GM18858 (cell line): ENCODE data around the gene UROC1.

ENCODE experiments used
- ATAC-seq: cut with Tn5 transposase; IDR thresholded peaks from one replicate; pipeline ENCODE4 v1.9.1; 2021; ENCODE audit not compliant: unreplicated experiment

UROC1 gene

DNA sequence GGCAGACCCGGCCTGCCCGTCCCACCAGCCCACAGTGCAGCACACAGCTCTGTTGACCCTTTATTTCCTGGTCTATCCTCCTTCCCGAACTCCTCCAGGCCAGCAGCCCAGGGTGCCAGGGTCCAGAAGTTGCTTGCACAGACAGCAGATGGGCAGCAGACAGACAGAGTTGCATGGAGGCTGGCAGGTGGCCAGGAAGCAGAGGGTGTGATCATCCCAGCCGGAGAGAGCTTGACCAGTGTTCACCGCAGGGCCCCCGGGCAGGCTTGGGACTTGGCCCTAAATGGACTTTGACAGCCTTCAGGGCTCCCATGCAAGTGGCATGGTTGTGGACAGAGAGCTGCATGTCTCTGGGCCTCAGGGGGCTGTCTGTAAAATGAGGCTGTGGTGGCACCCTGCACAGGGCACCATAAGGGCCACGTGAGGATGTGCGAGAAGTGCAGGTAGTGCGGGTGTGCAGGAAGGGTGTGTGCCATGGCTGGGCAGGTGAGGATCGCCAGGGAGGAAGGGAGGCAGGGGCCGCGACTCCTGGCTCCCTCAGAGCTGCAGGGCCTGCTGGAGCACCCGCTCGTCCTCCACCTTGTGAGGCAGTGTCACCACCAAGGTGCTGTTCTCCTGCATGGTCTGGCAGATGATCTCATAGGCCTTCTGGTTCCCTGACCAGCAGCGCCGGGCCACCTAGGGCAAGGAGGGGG, 35.6 kb downstream of the UROC1 start:
- no peak for ATAC-seq

DNA sequence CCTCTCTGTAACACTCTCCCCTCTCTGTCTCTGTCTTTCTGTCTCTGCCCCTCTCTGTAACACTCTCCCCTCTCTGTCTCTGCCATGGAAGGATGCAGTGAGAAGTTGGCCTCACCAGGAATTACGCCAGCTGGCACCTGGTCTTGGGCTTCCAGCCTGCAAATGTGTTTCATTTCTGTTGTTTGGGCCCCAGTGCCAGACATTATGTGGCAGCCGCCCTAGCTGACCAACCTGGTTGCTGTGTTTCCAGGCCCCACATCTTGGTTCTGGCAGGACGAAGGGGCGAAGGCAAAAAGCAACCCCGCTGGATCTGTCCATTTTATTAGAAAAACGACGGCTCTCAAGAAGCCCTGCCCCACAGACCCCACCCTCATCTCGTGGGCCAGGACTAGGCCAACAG, 36.7 kb downstream of the UROC1 start:
- no peak for ATAC-seq

- ATAC-seq, result no peak
Measured at GRCh38 chr3:126480206-126480605, 37.4 kb downstream of the UROC1 start.

DNA sequence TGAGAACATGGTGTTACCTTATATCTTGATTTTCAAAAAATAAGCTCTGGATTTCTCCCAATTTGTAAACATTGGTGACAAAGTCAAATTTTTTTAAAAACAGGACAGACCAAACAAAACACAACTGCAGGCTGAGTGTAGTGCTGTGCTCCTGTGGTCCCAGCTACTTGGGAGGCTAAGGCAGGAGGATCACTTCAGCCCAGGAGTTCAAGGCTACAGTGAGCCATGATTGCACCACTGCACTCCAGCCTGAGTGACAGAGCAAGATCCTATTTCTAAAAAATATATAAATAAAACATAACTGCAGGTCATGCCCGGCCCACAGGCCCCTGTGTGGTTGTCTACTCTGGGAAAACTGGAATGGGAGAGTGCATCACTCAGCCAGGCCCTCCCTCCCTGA, 37.9 kb downstream of the UROC1 start:
- ATAC-seq, result no peak

DNA sequence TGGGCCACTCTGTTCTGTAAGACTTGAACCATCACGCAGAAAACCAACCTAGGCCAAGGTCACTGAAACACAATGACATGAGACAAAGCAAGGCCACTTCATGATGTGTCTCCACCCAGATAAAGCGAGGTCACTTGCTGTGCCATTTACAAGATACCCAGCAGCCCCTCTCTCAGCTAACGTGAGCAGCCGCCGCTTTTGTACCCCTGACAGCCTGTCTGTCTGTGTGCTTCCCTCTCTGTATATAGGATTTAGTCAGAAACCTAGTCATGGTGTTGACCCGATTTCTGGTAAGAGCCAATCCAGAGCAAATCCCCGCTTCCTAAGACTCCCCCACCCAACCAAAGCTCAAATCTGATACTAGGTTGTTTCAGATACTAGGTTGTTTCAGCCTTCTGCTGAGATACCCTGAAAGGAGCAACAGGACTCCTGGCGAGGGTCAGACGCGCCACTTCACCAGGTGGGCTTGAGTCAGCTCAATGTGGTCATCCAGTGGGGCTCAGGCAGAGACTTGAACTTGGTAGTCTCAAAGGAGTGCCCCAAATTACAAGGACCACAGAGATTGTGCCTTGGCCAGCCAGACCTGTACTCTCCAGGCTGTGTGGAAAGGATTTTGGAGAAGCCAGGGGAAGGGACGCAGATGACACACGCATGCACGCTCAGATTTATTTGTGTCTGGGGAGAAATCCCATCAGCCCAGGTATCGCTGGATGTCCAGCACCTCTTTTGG, 38.8 kb downstream of the UROC1 start:
- no peak for ATAC-seq

- ATAC-seq, result no peak
Measured at GRCh38 chr3:126477061-126477380, 40.6 kb downstream of the UROC1 start.

DNA sequence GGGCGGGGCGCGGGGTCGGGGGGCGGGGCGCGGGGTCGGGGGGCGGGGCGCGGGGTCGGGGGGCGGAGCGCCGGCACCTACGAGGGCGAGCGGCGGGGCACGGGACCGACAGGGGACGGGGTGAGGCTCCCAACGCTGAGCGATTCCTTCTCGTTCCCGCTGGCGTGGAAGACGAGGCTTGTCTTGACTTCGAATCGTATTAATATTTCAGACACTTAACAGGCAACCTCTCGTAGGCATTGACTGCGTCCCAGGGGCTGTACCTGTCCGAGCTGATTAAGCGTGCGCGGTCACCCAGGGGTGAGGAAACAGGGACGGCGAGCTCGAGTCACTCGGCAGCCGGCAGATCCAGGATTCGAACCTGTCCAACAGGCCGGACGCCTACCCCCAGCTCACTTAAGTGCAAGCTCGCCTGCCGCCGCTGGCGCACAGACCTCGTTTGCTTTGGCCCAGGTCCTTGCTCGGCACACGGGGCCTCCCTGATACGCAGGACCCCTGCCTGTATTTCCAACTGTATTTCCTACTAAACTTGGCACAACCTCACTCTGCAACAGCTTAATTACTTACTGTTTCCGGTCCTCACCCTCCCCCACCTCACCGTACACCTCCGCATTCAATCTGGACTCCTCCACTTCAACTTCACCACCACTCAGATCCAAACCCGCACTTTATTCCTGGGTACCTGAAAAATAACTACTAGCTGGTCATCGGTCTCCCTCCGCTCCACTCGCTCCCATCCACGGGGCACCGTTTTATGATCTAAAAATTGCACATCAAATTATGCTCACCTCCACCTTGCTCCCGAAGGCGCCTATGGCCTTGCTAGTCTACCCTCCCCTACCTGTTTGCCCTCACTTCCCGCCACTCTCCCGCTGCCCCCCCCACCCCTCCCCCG, 41.2 kb downstream of the UROC1 start:
- ATAC-seq, result peak; percentile 6

DNA sequence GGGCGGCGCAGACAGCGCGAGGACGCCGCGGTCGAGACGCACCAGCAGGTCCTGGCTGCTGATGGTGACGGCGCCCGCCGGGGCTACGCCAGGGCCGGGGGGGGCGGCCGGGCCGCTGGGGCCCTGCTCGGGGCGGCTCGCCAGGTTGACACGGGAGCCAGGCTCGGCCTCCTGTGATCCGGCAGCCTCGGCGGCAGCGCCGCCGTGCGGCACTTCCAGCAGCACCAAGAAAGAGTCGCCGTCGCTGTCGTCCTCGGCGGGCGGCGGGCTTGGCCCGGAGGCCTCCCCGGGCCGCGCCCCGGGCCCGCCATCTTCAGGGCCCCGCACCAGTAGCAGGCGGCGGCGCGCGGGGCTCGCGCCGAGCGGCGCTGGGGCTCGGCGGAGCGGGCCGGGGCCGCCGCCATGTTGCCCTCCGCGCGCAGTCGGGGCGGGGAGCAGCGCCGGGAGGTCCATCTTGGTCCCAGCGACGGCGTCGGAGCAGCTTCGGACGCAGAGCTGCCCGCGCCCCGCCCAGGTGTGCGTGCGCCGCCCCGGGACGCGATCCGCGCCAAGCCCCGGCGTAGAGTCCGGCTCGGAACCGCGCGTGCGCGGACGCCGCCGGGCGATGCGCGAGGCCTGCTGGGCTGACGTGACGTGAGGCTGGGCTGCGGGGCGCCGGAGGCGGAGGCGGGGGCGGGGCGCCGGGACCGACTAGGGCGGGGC, 42.0 kb downstream of the UROC1 start, which contains the start of gene ZXDC:
ZXDC (minus strand) TSS at position 479 of the 702 bp plus-strand sequence; CDS start at position 453, 26 bp downstream.
- peak; percentile 65 for ATAC-seq

DNA sequence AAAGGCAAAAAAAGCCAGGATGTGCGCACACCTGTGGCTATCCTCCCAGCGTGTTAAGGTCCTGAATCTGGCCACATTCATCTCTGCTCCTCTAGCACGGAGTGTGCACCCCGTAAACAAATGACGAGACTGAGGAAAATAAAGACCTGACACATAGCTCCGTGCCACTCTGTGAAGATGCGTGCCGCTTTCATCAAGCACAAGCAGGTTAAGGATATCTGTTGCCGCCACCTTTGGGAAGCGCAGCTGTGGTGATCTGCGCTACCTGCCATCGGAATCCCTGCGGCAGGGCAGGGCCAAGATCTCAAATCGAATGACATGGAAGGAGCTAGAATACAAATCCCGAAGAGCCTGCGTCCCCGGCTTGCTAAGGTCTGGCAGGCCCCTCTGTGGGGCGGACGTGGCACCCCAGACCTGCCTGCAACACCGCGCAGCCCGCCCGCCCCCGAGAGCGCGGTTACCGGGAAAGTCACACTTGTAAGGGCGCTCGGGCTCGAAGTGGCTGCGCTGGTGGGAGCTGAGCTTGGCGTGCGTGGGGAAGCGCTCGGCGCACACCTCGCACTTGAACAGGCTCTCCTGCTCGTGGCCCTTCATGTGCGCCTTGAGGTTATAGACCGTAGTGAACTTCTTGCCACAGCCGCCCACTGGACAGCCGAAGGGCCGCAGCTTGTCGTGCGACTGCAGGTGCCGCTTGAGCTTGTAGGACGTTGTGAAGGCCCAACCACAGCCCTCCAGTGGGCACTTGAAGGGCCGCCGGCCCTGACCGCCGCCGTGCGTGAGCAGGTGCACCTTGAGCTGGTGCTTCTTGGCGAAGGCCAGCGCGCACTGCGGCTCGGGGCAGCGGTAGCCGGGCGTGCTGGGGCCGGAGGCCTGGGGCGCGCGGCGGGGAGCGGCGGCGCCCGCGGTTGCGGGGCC, 42.8 kb downstream of the UROC1 start:
- peak; percentile 12 for ATAC-seq

GRCh38 chr3:126473292-126474168, 44.0 kb downstream of the UROC1 start:
- ATAC-seq, result no peak

DNA sequence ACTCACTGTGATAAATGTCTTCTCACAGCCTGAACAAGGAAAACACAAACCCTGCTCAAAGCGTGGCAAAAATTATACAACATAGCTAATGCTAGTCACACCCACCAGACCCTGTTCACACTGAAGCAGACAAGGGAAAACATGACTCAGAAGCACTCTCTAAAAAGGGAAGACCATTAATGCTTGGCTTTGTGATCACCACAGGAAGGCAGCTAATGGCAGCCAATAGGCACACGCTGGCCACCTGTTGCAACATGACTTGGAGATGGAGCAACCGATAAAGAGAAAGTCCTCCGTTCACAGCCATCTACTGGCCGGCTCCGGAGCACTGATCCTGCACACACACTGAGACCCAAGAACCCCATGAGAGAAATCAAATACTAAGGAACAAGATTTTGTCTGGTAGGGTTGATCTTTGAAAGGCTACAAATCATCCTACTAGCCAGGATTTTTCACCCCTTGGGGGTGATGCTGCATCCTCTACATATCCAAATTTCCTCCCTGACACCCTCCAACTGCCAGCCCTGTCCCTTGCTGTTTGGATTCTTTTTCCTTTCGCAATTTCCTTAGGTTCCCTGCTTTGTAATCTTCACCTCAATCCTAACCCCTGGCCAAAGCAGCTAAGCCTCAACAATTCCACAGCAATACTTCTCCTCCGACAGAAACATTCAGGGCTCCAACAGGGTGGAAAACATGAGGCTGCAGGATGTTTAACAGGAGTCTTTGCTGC, 45.1 kb downstream of the UROC1 start:
- ATAC-seq, result no peak

GRCh38 chr3:126469479-126469878, 48.1 kb downstream of the UROC1 start:
- no peak for ATAC-seq

- no peak for ATAC-seq
Measured at GRCh38 chr3:126468028-126468891, 49.3 kb downstream of the UROC1 start.

GRCh38 chr3:126467611-126467955, 50.0 kb downstream of the UROC1 start:
- ATAC-seq, result no peak

DNA sequence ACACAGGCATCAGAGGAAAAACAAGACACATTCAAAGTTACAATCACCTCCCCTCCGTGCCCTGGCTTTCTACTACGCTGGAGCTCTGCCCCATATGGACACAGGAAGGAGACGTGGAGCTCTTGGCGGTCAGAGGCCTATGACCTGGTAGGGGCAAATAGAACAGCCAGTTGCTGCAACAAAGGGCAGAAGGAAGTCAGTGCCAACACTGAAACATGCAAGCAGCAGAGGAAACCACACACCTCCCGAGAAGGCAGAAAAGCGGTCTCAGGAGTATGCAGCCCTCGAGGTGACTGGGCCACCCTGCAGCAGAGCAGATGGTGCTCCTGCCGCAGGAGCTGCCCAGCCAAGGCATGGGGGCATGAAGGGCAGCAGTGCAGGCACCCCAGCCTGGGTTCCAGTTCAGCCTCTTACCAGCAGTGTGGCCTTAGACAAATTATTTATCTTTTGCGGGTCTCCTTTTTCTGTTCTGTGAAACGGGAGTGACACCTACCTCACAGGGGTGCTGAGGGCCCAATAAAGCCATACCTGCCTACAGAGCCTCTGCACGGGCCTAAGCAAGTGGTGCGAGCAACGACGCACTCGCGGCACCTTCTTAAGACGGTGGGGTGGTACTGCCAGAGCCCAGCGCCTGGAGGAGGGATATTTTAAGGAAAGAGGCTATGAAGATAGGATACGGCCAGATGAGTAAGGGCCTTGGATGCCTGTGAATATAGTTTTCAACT, 50.5 kb downstream of the UROC1 start:
- no peak for ATAC-seq

DNA sequence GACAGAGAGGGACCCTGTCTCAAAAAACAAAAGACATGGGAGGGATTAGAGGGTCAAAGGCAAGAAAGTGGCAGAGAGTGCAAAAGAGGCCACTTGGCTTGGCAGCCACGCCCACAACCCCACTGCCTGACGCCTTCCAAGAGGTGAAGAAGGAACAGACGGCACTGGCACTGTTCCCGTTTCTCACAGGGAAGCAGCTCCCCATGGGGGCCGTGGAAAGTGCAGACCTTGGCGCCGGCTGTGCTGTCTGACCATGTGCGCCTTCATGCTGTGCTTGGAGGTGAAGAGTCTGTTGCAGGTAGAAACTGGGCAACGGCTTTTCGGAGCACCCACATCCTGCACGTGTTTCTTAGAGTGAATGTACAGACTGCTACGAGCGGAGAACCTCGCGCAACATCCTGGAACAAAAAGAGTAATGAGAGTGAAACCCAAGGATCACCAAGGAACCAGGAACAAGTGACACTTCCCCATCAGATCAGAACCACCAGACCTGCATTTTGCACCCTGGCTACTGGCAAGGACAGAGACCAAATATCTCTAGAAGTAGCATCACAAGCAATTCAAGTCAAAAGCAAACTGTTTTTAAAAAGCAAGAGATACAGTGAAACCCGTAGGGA, 51.5 kb downstream of the UROC1 start:
- ATAC-seq, result no peak
